Measurements from ENCODE around the gene ALDH4A1. TPM values are rescaled to one million over a fixed set of nuclear protein-coding genes. Genes with fewer than 3 reads are reported as not detected.
"Not testable (repeated sequence)": the region's sequence is repeated elsewhere in the genome, so short reads cannot be mapped to it uniquely, and the experiment has no call there.

The ALDH4A1 gene
- total and polyA plus RNA-seq, 7 donors = 19.5 to 81.1 (median 31.9) TPM

GRCh38 chr1:18874036-18874435 is 28.3 kb downstream of the ALDH4A1 start:
- no peak for ATAC-seq
- H3K36me3 ChIP-seq (ENCODE audit: insufficient read depth in 1 of 2, low read depth in 1 of 2) = peaks cover 0 to 48% of the 10 kb centered on the region in 2 donors
- 84 to 94% (median 92%) methylated on average over 6 of the region's 6 CpGs for WGBS, 3 donors

GRCh38 chr1:18872071-18872611 is 30.2 kb downstream of the ALDH4A1 start:
- Histone ChIP-seq H3K9me3 (no peaks in the 10 kb centered on the region), H3K36me3 (ENCODE audit: insufficient read depth in 1 of 2, low read depth in 1 of 2) (peaks cover 0 to 46% of the 10 kb centered on the region in 2 donors), H3K27me3 (ENCODE audit: insufficient read depth in 3 of 3, low read length in 2 of 3) (no peaks in the 10 kb centered on the region), H3K4me3 (no peak overlapping the region), H3K27ac (no peak overlapping the region), H3K4me1 (no peaks in the 10 kb centered on the region)
- no peak for TF ChIP-seq CTCF (IDR thresholded peaks at IDR 0.05)
- no peak for DNase-seq
- no peak for ATAC-seq
- intact Hi-C loops (cut with DNase I) = loop anchor here in 1 of 2 donors (5.0 kb wide), 1 partner anchor 275 kb away; no protein-coding TSS in a partner anchor
- 88 to 90% (median 89%) methylated on average over 8 of the region's 8 CpGs for WGBS, 3 donors

More at GRCh38 chr1:18874036-18874435, 28.3 kb downstream of the ALDH4A1 start:
- no peaks in the 10 kb centered on the region for H3K9me3 ChIP-seq
- no peaks in the 10 kb centered on the region for H3K4me1 ChIP-seq
- DNase-seq = no peak
- H3K27ac ChIP-seq = no peak overlapping the region
- no peak overlapping the region for H3K4me3 ChIP-seq
- H3K27me3 ChIP-seq (ENCODE audit: insufficient read depth in 3 of 3, low read length in 2 of 3) = no peaks in the 10 kb centered on the region
- TF ChIP-seq CTCF (IDR thresholded peaks at IDR 0.05) = no peak
- intact Hi-C loops (cut with DNase I) = loop anchor here in 1 of 2 donors (5.0 kb wide), 1 partner anchor 277 kb away; no protein-coding TSS in a partner anchor

GRCh38 chr1:18871401-18872070 is 30.8 kb downstream of the ALDH4A1 start:
- TF ChIP-seq CTCF (IDR thresholded peaks at IDR 0.05) = no peak
- Histone ChIP-seq H3K27me3 (ENCODE audit: insufficient read depth in 3 of 3, low read length in 2 of 3) (no peaks in the 10 kb centered on the region), H3K9me3 (no peaks in the 10 kb centered on the region), H3K4me3 (no peak overlapping the region), H3K27ac (no peak overlapping the region), H3K36me3 (ENCODE audit: insufficient read depth in 1 of 2, low read depth in 1 of 2) (peaks cover 0 to 40% of the 10 kb centered on the region in 2 donors), H3K4me1 (no peaks in the 10 kb centered on the region)
- DNase-seq = no peak
- WGBS, 3 donors = 81 to 83% (median 81%) methylated on average over 7 of the region's 7 CpGs
- ATAC-seq = no peak
- intact Hi-C loops (cut with DNase I) = loop anchor here in 1 of 2 donors (5.0 kb wide), 1 partner anchor 274 kb away; no protein-coding TSS in a partner anchor

- WGBS, 3 donors = 85 to 96% (median 86%) methylated on average over 10 of the region's 10 CpGs
Measured at GRCh38 chr1:18870957-18871356, 31.4 kb downstream of the ALDH4A1 start.

GRCh38 chr1:18870595-18870865 is 31.8 kb downstream of the ALDH4A1 start:
- intact Hi-C loops (cut with DNase I) = loop anchor here in 1 of 2 donors (5.0 kb wide), 1 partner anchor 273 kb away; no protein-coding TSS in a partner anchor
- WGBS, 3 donors = 73 to 85% (median 82%) methylated on average over 3 of the region's 3 CpGs
- H3K4me3 ChIP-seq; H3K27me3 ChIP-seq (ENCODE audit: insufficient read depth in 3 of 3, low read length in 2 of 3); H3K4me1 ChIP-seq; H3K27ac ChIP-seq; DNase-seq; H3K9me3 ChIP-seq; ATAC-seq: not testable (repeated sequence)
- H3K36me3 ChIP-seq (ENCODE audit: insufficient read depth in 1 of 2, low read depth in 1 of 2) = peaks cover 0 to 30% of the 10 kb centered on the region in 2 donors

More at GRCh38 chr1:18870957-18871356, 31.4 kb downstream of the ALDH4A1 start:
- ATAC-seq (no peak), DNase-seq (no peak)
- TF ChIP-seq CTCF (IDR thresholded peaks at IDR 0.05) = no peak
- Histone ChIP-seq H3K4me3 (no peak overlapping the region), H3K9me3 (no peaks in the 10 kb centered on the region), H3K36me3 (ENCODE audit: insufficient read depth in 1 of 2, low read depth in 1 of 2) (peaks cover 0 to 34% of the 10 kb centered on the region in 2 donors), H3K4me1 (no peaks in the 10 kb centered on the region), H3K27ac (no peak overlapping the region), H3K27me3 (ENCODE audit: insufficient read depth in 3 of 3, low read length in 2 of 3) (no peaks in the 10 kb centered on the region)
- intact Hi-C loops (cut with DNase I) = loop anchor here in 1 of 2 donors (5.0 kb wide), 1 partner anchor 274 kb away; no protein-coding TSS in a partner anchor
